HepG2 (cell line): ENCODE data around the gene SELENOI. TPM values are rescaled to one million over a fixed set of nuclear protein-coding genes. Genes with fewer than 3 reads are reported as not detected.
"Not testable (repeated sequence)": the region's sequence is repeated elsewhere in the genome, so short reads cannot be mapped to it uniquely, and the experiment has no call there.

ENCODE experiments used
- ATAC-seq: fragments of 200-7000 bp; cut with Tn5 transposase; 3 replicates; pipeline ENCODE4 v1.9.1; 2020; ENCODE audit warnings: mild to moderate bottlenecking, moderate library complexity
- BruUV-seq: library from RNA; stranded (reverse); fragments of 400-500 nt; replicated peaks from 2 replicates; lab custom pipeline; 2021; lab: Mats Ljungman, UMichigan
- CTCF ChIA-PET: fragments of 300-600 bp; formaldehyde crosslinking; extraction: SDS; loops from one replicate; lab custom pipeline; 2021; ENCODE audit warnings: low total read pairs, inconsistent platforms, low intra/inter-chr PET ratio; lab: Yijun Ruan, JAX
- POLR2A ChIA-PET: fragments of 350-600 bp; sonication (Branson Sonifier 250); formaldehyde crosslinking; loops from one replicate; lab custom pipeline; 2020; ENCODE audit warnings: antibody characterized with exemption, inconsistent platforms; lab: Yijun Ruan, JAX
- DNase-seq: peaks from one replicate; pipeline ENCODE4 v3.0.0-alpha.2; 2015; ENCODE audit warnings: low spot score
- FAIRE-seq: peaks from 3 replicates; lab custom pipeline; 2011; peaks lifted over from hg19 to GRCh38; lab: Jason Lieb, UNC
- H2AFZ ChIP-seq: one replicate; pipeline ENCODE4 v1.6.1; 2011; ENCODE audit warnings: low read length, inconsistent platforms
- H3K27ac ChIP-seq: fragments of 300-600 bp; 3 replicates; pipeline ENCODE4 v1.8.0; 2011; ENCODE audit warnings: mixed run types, mild to moderate bottlenecking, mixed read lengths, low read length, inconsistent platforms; ENCODE audit not compliant: insufficient read depth; ENCODE audit errors: extremely low read length
- H3K27me3 ChIP-seq, 2 experiments: fragments of 200-600 bp in 1 of 2; 2 replicates in 1 of 2; 3 replicates in 1 of 2; pipeline versions ENCODE4 v1.6.0 to v1.8.0; 2011; ENCODE audit warnings: low read length in 2 of 2, mild to moderate bottlenecking in 2 of 2, moderate library complexity in 2 of 2, inconsistent platforms in 1 of 2; ENCODE audit not compliant: insufficient read depth in 2 of 2, control insufficient read depth in 1 of 2
- H3K36me3 ChIP-seq, 2 experiments: fragments of 200-600 bp in 1 of 2; replicated peaks in 1 of 2; 2 replicates in 1 of 2; 3 replicates in 1 of 2; pipeline versions ENCODE4 v1.5.1 to v1.8.0; 2011; ENCODE audit warnings: low read length in 2 of 2, inconsistent platforms in 1 of 2; ENCODE audit not compliant: insufficient read depth in 2 of 2, control insufficient read depth in 1 of 2
- H3K4me1 ChIP-seq: 2 replicates; pipeline ENCODE4 v1.5.1; 2012; ENCODE audit warnings: low read length, inconsistent platforms; ENCODE audit not compliant: insufficient read depth
- H3K4me2 ChIP-seq: 2 replicates; pipeline ENCODE4 v1.6.0; 2011; ENCODE audit warnings: low read depth, low read length, inconsistent platforms
- H3K4me3 ChIP-seq, 3 experiments: fragments of 200-600 bp in 1 of 3; sonication (generic), shearing (Covaris generic) in 1 of 3; replicated peaks in 1 of 3; 2 replicates each; pipeline ENCODE4 v1.5.1; 2011 to 2016; ENCODE audit warnings: low read length in 3 of 3, inconsistent platforms in 2 of 3, low read depth in 2 of 3, mild to moderate bottlenecking in 2 of 3, control low read depth in 1 of 3, mixed read lengths in 1 of 3; ENCODE audit not compliant: insufficient read depth in 1 of 3
- H3K79me2 ChIP-seq: one replicate; pipeline ENCODE4 v1.6.1; 2011; ENCODE audit warnings: low read length, inconsistent platforms; ENCODE audit not compliant: insufficient read depth
- H3K9ac ChIP-seq: 2 replicates; pipeline ENCODE4 v1.6.0; 2011; ENCODE audit warnings: mild to moderate bottlenecking, low read depth, low read length, inconsistent platforms; ENCODE audit not compliant: insufficient read depth
- H3K9me3 ChIP-seq: 2 replicates; pipeline ENCODE4 v1.5.1; 2012; ENCODE audit warnings: mild to moderate bottlenecking, low read length
- H4K20me1 ChIP-seq: 2 replicates; pipeline ENCODE4 v1.6.0; 2011; ENCODE audit warnings: inconsistent platforms, mild to moderate bottlenecking, low read length, moderate library complexity; ENCODE audit not compliant: insufficient read depth
- SCMH1 ChIP-seq: sonication (generic); formaldehyde crosslinking; IDR thresholded peaks from 2 replicates; pipeline ENCODE4 v1.9.0; 2021; ENCODE audit warnings: missing genetic modification reagents, mild to moderate bottlenecking, borderline replicate concordance
- ZFP36 ChIP-seq: fragments of 150-350 bp; IDR thresholded peaks from 2 replicates; pipeline ENCODE4 v1.6.1; 2018; ENCODE audit warnings: borderline replicate concordance, low read length, low read depth; ENCODE audit not compliant: partially characterized antibody
- WGBS: methylation state at CpG from one replicate; pipeline ENCODE4 v1.1.6; 2017; ENCODE audit warnings: low lambda C conversion rate; 5-methylcytosine and 5-hydroxymethylcytosine counted together
- in situ Hi-C: cut with HindIII; loops from 2 replicates; pipeline ENCODE4 v1.10.0; 2017; ENCODE audit warnings: low pct_unique_long_range_greater_than_20kb; ENCODE audit not compliant: extremely low pct_ligation_motif_present
- intact Hi-C: fragments of 100-400 bp; cut with micrococcal nuclease; formaldehyde crosslinking; loops from one replicate; pipeline ENCODE4 v1.10.0; 2022; ENCODE audit not compliant: unreplicated experiment
- polyA plus RNA-seq, 8 experiments: library from polyadenylated mRNA; depleted of rRNA in 3 of 8; stranded (reverse) in 7 of 8; unstranded in 1 of 8; fragments of >200 nt; fragmentation: Illumina TruSeq in 4 of 8; extraction: Trizol in 4 of 8; gene quantifications; 2 replicates each; pipeline versions ENCODE4 v1.2.1 to v1.2.3, GENCODE V29; 2011 to 2016; ENCODE audit warnings: low read depth in 4 of 8, missing spikeins in 1 of 8, mixed read lengths in 1 of 8; ENCODE audit not compliant: insufficient read depth in 1 of 8
- total RNA-seq, 5 experiments: library from RNA; depleted of rRNA; stranded (reverse); fragments of >200 nt; fragmentation: Illumina TruSeq; extraction: Trizol; gene quantifications; 2 replicates each; pipeline ENCODE4 v1.2.3, GENCODE V29; 2016; ENCODE audit warnings: low read depth in 1 of 5
- TF ChIP-seq, protein P1 (sequence below): sonication (generic); formaldehyde crosslinking; IDR thresholded peaks from 2 replicates; pipeline ENCODE4 v1.4.0; 2020; ENCODE audit warnings: missing genetic modification reagents
- TF ChIP-seq, protein P2 (sequence below): IDR thresholded peaks from 2 replicates; pipeline ENCODE4 v1.6.1; 2018; ENCODE audit warnings: missing genetic modification reagents, mild to moderate bottlenecking, missing compliant biosample characterization

The SELENOI gene
- total and polyA plus RNA-seq, 2 of the 13 experiments (the other 11 are each of a cell fraction or from before 2014, with no cell fraction given), result 27.7 to 60.3 TPM

DNA sequence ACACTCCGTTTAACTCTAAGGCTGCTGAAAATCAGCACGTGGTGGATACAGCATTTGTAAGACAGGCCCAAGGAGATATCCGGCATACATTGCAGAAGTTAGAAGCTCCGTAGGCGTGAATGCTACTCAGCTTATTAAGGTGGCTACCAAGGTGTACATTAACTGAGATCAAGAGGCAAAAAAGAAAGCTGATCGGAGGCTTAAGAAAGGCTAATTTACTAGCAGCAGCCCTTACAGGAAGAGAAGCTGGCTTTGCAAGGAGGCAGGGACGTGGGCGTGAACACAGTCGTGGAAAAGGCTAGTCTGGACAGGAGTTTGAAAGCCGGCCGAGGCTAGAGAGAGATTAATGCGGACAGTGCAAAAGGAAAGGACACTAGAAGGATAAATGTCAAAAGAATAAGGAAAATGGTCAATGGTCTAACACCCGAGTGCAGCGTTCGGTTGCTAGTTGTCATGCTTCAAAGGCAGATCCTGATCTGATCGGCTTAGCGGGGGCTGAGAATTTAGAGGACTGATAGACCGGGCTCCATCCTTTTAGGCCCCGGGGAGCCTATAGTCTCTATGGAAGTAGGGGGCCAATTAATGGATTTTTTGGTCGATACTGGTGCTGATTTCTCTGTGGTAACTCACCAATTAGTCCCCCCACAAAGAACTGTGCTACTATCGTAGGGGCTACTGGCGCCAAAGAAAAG lies 45.6 kb upstream of the SELENOI start (continued):
- TF ChIP-seq, protein P1, sequence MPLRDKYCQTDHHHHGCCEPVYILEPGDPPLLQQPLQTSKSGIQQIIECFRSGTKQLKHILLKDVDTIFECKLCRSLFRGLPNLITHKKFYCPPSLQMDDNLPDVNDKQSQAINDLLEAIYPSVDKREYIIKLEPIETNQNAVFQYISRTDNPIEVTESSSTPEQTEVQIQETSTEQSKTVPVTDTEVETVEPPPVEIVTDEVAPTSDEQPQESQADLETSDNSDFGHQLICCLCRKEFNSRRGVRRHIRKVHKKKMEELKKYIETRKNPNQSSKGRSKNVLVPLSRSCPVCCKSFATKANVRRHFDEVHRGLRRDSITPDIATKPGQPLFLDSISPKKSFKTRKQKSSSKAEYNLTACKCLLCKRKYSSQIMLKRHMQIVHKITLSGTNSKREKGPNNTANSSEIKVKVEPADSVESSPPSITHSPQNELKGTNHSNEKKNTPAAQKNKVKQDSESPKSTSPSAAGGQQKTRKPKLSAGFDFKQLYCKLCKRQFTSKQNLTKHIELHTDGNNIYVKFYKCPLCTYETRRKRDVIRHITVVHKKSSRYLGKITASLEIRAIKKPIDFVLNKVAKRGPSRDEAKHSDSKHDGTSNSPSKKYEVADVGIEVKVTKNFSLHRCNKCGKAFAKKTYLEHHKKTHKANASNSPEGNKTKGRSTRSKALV (CRISPR knock-in tag), result 0 out of 2 replicates have a peak, but pooled peaks have one; percentile 44

DNA sequence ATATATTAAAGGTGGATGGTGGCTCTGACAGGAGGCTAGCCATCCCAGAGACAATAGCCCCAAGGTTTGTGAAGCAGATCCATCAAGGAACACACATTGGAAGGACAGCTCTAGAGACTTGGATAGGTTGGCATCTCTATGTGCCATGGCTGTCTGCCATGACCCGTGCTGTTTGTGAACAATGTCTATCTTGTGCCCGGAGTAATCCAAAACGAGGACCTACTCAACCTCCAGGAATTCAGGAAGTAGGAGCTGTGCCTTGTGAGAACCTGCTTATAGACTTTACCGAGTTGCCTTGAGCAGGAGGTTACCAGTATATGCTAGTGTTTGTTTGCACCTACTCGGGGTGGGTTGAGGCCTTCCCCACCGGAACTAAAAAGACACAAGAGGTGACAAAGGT lies 43.1 kb upstream of the SELENOI start:
- intact Hi-C loops, result no loop called here
- in situ Hi-C loops, result no loop called here
- POLR2A ChIA-PET, result no interaction called here
- Histone ChIP-seq H3K27me3 (peaks cover 2 to 38% of the 10 kb centered on the region in 2 experiments; a peak in 4 of 5 replicates), H3K79me2 (no peaks in the 10 kb centered on the region), H3K4me3 (no peak overlapping the region), H3K9ac (no peak overlapping the region), H3K36me3 (no peaks in the 10 kb centered on the region), H3K4me1 (peaks cover 19% of the 10 kb centered on the region), H3K4me2 (no peak overlapping the region), H4K20me1 (no peaks in the 10 kb centered on the region), H3K9me3 (no peaks in the 10 kb centered on the region), H2AFZ (no peak overlapping the region), H3K27ac (no peak overlapping the region)
- DNase-seq (no peak), ATAC-seq (no peak), FAIRE-seq (no peak)
- CTCF ChIA-PET, result no interaction called here
- 28% methylated on average over 6 of the region's 6 CpGs for WGBS
- no peak for TF ChIP-seq SCMH1
- no peak for TF ChIP-seq ZFP36
- TF ChIP-seq, protein P2, sequence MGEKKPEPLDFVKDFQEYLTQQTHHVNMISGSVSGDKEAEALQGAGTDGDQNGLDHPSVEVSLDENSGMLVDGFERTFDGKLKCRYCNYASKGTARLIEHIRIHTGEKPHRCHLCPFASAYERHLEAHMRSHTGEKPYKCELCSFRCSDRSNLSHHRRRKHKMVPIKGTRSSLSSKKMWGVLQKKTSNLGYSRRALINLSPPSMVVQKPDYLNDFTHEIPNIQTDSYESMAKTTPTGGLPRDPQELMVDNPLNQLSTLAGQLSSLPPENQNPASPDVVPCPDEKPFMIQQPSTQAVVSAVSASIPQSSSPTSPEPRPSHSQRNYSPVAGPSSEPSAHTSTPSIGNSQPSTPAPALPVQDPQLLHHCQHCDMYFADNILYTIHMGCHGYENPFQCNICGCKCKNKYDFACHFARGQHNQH (CRISPR knock-in tag), result no peak
- BruUV-seq, result no TSS peak

DNA sequence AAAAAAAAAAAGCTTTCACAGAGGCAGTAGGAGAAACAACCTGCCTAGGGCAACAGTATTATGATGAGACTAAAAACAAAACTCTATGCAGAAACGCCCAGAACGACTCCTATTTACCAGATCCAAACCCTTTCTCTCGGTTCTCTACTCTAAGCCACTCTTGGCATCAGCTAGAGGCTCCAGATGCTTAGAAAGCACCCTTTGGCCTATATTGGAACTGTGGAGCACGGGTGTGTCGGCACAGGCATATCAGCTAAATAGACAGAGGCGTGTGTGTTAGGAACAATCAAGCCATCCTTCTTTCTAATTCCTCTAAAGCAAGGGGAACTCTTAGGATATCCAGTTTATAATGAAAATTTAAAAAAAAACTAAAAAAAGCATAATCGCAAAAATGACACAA lies 40.8 kb upstream of the SELENOI start:
- POLR2A ChIA-PET, result not testable (repeated sequence)

More for the DNA sequence above, 40.8 kb upstream of the SELENOI start:
- H3K4me1 ChIP-seq, CTCF ChIA-PET, H4K20me1 ChIP-seq, H3K9me3 ChIP-seq, H3K79me2 ChIP-seq, intact Hi-C loops, BruUV-seq, FAIRE-seq, H3K27ac ChIP-seq, in situ Hi-C loops, ATAC-seq, H3K9ac ChIP-seq, H3K4me2 ChIP-seq, DNase-seq, H3K36me3 ChIP-seq, H2AFZ ChIP-seq, H3K4me3 ChIP-seq: not testable (repeated sequence)
- peaks cover 4 to 29% of the 10 kb centered on the region in 2 experiments; a peak in 4 of 5 replicates for H3K27me3 ChIP-seq
- WGBS, result 17% methylated on average over 7 of the region's 7 CpGs
